Glutamatergic neuron (in vitro differentiated cells): Measurements from ENCODE around the gene CFAP58. TPM values are rescaled to one million over a fixed set of nuclear protein-coding genes. Genes with fewer than 3 reads are reported as not detected.

Experiments used
- DNase-seq: peaks from one replicate; pipeline ENCODE4 v3.0.0; 2022
- H3K27ac Mint-ChIP-seq: one replicate; pipeline ENCODE4 v1.8.0; 2020; ENCODE audit warnings: mild to moderate bottlenecking, mixed read lengths, inconsistent platforms; ENCODE audit not compliant: unreplicated experiment
- H3K27me3 Mint-ChIP-seq: one replicate; pipeline ENCODE4 v1.8.0; 2020; ENCODE audit warnings: mild to moderate bottlenecking, moderate library complexity, mixed read lengths, inconsistent platforms; ENCODE audit not compliant: unreplicated experiment
- H3K36me3 Mint-ChIP-seq: one replicate; pipeline ENCODE4 v1.8.0; 2020; ENCODE audit warnings: mild to moderate bottlenecking, mixed read lengths, inconsistent platforms; ENCODE audit not compliant: unreplicated experiment
- H3K4me1 Mint-ChIP-seq: one replicate; pipeline ENCODE4 v1.8.0; 2020; ENCODE audit warnings: mild to moderate bottlenecking, low read depth, mixed read lengths, inconsistent platforms; ENCODE audit not compliant: unreplicated experiment
- H3K4me3 Mint-ChIP-seq: one replicate; pipeline ENCODE4 v1.8.0; 2020; ENCODE audit warnings: mild to moderate bottlenecking, mixed read lengths, inconsistent platforms; ENCODE audit not compliant: unreplicated experiment
- H3K9me3 Mint-ChIP-seq: one replicate; pipeline ENCODE4 v1.8.0; 2020; ENCODE audit warnings: mild to moderate bottlenecking, moderate library complexity, mixed read lengths, inconsistent platforms; ENCODE audit not compliant: unreplicated experiment
- CTCF ChIP-seq: fragments of 200-600 bp; sonication (generic); IDR thresholded peaks from one replicate; pipeline ENCODE4 v1.5.0; 2021; ENCODE audit not compliant: partially characterized antibody, unreplicated experiment
- total RNA-seq: library from RNA; stranded (reverse); fragmentation: NEBNext Ultra II Directional; extraction: Animal tissue kit (Norgen Biotek cat#: 25700); gene quantifications from one replicate; pipeline ENCODE4 v1.2.1, GENCODE V29; 2021; ENCODE audit not compliant: unreplicated experiment

Gene CFAP58
- total RNA-seq, 1 donor from 2014 or later = 2.2 TPM

- no peak for TF ChIP-seq CTCF
- Mint-ChIP-seq H3K4me3 (no peak overlapping the region), H3K36me3 (peaks cover 5% of the 10 kb centered on the region), H3K27me3 (peaks cover 1% of the 10 kb centered on the region), H3K9me3 (peaks cover 9% of the 10 kb centered on the region), H3K27ac (no peak overlapping the region), H3K4me1 (peaks cover 23% of the 10 kb centered on the region)
- no peak for DNase-seq
These were observed 38.8 kb upstream of the CFAP58 start for GRCh38 chr10:104314591-104315485.

GRCh38 chr10:104315486-104315921, 38.1 kb upstream of the CFAP58 start:
- Mint-ChIP-seq H3K4me1 (peaks cover 28% of the 10 kb centered on the region), H3K36me3 (peaks cover 5% of the 10 kb centered on the region), H3K27ac (no peak overlapping the region), H3K9me3 (peaks cover 12% of the 10 kb centered on the region), H3K27me3 (peaks cover 3% of the 10 kb centered on the region), H3K4me3 (no peak overlapping the region)
- DNase-seq = no peak
- TF ChIP-seq CTCF = no peak

DNA sequence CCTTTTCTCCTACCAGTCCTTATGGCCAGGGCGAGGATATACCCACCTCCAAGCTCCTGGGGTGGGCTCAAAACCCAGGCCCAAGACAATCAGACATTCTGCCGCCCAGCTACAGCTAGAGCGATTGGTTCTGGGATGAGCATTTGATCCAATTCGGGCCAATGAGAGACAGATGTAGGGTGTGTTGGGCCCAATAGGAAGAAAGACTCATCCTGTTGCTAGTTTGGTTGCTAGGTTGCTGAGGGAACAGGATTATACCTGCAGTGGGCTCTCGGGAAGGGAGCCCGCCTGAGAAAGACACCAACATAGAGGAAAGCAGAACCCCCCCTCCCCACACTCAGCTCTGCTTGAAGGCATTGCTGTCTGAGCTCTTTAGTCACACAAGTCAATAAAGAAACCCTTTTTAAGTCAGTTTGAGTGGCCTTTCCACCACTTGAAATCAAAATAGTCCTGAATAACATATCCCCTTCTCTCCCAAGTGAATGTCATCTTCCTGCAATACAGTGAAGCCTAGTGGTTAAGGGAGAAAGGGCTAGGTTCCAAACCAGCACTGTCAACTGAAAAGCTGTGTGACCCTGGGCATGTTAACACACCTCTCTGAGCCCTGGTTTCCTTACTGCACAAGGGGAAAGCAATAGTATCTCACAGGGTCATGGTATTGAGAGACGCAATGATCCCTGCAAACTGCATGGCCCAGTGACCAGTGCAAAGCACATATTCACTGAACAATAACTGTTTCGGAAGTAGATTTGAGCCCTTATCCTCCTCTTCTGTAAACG, 37.1 kb upstream of the CFAP58 start:
- Mint-ChIP-seq H3K27me3 (peaks cover 5% of the 10 kb centered on the region), H3K36me3 (peaks cover 5% of the 10 kb centered on the region), H3K4me1 (peaks cover 30% of the 10 kb centered on the region), H3K27ac (no peak overlapping the region), H3K4me3 (no peak overlapping the region), H3K9me3 (peaks cover 13% of the 10 kb centered on the region)
- DNase-seq = no peak
- TF ChIP-seq CTCF = no peak

DNA sequence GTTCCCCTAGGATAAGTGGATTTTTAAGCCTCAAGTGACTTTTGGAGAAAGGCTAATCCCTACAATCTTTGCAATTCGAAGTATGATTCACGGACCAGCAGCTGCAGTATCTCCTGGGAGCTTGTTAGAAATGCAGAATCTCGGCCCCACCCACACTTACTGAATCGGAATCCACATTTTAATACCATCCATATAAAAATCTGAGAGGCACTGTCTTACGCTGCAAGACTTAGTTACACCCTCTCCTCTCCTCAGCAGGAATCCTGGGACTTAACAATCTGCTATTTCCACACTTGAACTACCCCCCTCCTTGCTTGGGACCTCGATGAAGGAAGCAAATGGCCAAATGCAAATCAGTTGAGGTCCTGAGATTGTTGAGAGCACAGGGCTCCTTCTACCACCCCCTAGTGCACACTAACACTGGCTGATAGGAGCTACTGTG, 36.3 kb upstream of the CFAP58 start:
- Mint-ChIP-seq H3K9me3 (peaks cover 14% of the 10 kb centered on the region), H3K36me3 (peaks cover 5% of the 10 kb centered on the region), H3K4me3 (no peak overlapping the region), H3K4me1 (peaks cover 38% of the 10 kb centered on the region), H3K27me3 (peaks cover 5% of the 10 kb centered on the region), H3K27ac (peak overlapping the region; percentile 26)
- no peak for TF ChIP-seq CTCF
- DNase-seq = no peak
